ENCODE results near the gene LRP1. TPM values are rescaled to one million over a fixed set of nuclear protein-coding genes. Genes with fewer than 3 reads are reported as not detected.

Gene LRP1
- total RNA-seq, 1 donor from 2014 or later, result 261 TPM

GRCh38 chr12:57138526-57139272 lies 10.4 kb downstream of the LRP1 start:
- ATAC-seq, result peak; percentile 89
- TF ChIP-seq CTCF (IDR thresholded peaks at IDR 0.05), result no peak
- Histone ChIP-seq H3K9me3 (no peaks in the 10 kb centered on the region), H3K27me3 (no peaks in the 10 kb centered on the region), H3K36me3 (peaks cover 34% of the 10 kb centered on the region), H3K27ac (peak overlapping the region; percentile 72), H3K4me3 (no peak overlapping the region), H3K4me1 (peaks cover 53% of the 10 kb centered on the region)
- peak; percentile 85 for DNase-seq
- intact Hi-C loops (cut with DNase I), result no loop called here

DNA sequence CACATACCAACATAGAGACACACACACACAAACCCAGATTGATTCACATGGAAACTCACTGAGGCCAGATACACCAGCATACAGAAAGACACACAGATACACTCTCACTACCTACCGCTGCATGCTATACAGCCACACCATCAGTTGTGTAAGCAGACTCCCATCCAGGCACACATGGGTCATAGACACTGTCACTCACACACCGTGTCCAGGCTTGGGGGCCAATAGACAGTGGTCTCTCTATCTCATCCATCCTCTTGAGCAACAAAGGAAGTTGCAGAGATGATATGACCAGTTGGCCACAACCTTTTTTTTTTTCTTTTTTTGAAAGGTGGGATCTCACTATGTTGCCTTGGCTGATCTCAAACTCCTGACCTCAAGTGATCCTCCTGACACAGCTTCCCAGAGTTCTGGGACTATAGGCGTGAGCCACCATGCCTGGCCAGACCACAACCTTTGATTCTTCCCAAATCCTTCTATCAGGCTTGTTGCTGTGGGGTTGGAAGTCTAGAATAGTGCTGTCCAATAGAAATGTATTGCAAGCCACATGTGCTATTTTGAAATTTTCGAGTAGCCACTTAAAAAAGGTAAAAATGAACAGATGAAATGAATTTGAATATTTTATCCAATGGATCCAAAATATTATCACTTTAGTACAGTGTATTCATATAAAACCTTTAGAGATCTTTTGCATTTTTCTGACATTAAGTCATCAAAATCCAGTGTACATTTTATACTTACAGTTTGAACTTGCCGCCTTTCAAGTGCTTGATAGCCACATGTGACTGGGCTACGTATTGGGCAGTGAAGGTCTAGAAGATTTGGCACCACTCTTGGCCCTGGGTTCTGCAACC lies 11.7 kb downstream of the LRP1 start:
- Histone ChIP-seq H3K36me3 (peaks cover 47% of the 10 kb centered on the region), H3K9me3 (no peaks in the 10 kb centered on the region), H3K27ac (peak overlapping the region; percentile 48), H3K27me3 (no peaks in the 10 kb centered on the region), H3K4me3 (no peak overlapping the region), H3K4me1 (peaks cover 44% of the 10 kb centered on the region)
- intact Hi-C loops (cut with DNase I), result no loop called here
- peak; percentile 28 for ATAC-seq
- no peak for TF ChIP-seq CTCF (IDR thresholded peaks at IDR 0.05)
- no peak for DNase-seq

GRCh38 chr12:57141249-57141648 lies 13.0 kb downstream of the LRP1 start:
- peak overlapping the region; percentile 30 for H3K27ac ChIP-seq
- H3K4me1 ChIP-seq, result peaks cover 51% of the 10 kb centered on the region
- H3K9me3 ChIP-seq, result no peaks in the 10 kb centered on the region
- TF ChIP-seq CTCF (IDR thresholded peaks at IDR 0.05), result no peak
- DNase-seq, result no peak
- no peaks in the 10 kb centered on the region for H3K27me3 ChIP-seq
- no peak for ATAC-seq
- H3K36me3 ChIP-seq, result peaks cover 58% of the 10 kb centered on the region
- intact Hi-C loops (cut with DNase I), result no loop called here
- H3K4me3 ChIP-seq, result no peak overlapping the region

DNA sequence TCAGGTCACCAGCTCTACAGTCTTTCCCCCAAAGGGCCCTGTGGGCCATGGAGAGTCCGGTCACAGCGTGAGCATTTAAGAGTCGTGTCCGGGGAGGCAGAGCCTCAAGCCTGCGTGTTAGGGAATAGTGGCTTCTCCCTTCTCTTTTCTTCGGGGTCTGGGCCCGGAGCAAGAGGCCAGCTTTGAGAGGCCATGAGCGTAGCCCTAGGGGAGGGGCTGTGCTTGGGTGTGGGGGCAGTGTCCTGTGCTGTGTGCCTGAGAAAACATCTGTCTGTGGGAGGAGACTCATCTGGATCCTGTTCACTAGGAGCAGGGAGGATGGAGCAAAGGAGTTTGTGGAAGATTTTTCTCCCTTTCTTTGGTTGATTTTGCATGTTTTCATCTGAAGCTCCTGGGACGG lies 13.8 kb downstream of the LRP1 start:
- Histone ChIP-seq H3K4me1 (peaks cover 50% of the 10 kb centered on the region), H3K27me3 (no peaks in the 10 kb centered on the region), H3K9me3 (no peaks in the 10 kb centered on the region), H3K27ac (peak overlapping the region; percentile 30), H3K4me3 (no peak overlapping the region), H3K36me3 (peaks cover 63% of the 10 kb centered on the region)
- intact Hi-C loops (cut with DNase I), result no loop called here
- ATAC-seq, result no peak
- TF ChIP-seq CTCF (IDR thresholded peaks at IDR 0.05), result no peak
- DNase-seq, result no peak

DNA sequence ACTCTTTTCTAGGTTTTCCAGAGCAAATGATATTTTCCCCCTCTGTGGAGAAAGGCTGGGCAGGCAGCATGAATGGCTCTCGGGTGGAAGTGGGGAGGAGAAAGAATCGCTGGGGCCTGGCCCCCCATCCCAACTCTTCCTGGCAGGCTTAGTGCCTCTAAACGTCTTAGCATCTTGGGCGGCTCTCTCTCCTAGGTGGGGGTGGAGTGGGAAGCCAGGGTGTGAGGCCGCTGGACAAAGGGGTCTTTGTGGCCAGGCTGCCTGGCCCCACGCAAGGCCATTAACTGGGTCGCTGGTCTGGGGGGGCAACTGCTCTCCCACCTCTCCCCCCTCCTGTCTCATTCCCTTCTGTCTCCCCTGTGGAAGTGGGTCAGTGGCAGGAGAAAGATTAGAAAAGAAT lies 14.4 kb downstream of the LRP1 start:
- H3K36me3 ChIP-seq, result peaks cover 63% of the 10 kb centered on the region
- ATAC-seq (no peak), DNase-seq (no peak)
- H3K4me3 ChIP-seq, result no peak overlapping the region
- intact Hi-C loops (cut with DNase I), result no loop called here
- H3K27me3 ChIP-seq, result no peaks in the 10 kb centered on the region
- H3K9me3 ChIP-seq, result no peaks in the 10 kb centered on the region
- TF ChIP-seq CTCF (IDR thresholded peaks at IDR 0.05), result no peak
- H3K27ac ChIP-seq, result peak overlapping the region; percentile 6
- H3K4me1 ChIP-seq, result peaks cover 45% of the 10 kb centered on the region

Data from upper lobe of right lung (tissue), 1 donor.